GM23338 (cell line): Measurements from ENCODE around the gene INPP5K. TPM values are rescaled to one million over a fixed set of nuclear protein-coding genes. Genes with fewer than 3 reads are reported as not detected.

Experiments used
- ATAC-seq: fragments of 200-7000 bp; cut with Tn5 transposase; 3 replicates; pipeline ENCODE4 v1.9.1; 2020
- DNase-seq: peaks from one replicate; pipeline ENCODE4 v3.0.0-alpha.2; 2015; ENCODE audit warnings: low spot score
- H2AFZ ChIP-seq: fragments of 200-600 bp; sonication (generic); 2 replicates; pipeline ENCODE4 v1.8.0; 2016; ENCODE audit warnings: antibody characterized with exemption, mild to moderate bottlenecking, moderate library complexity
- H3F3A ChIP-seq: fragments of 200-600 bp; sonication (generic); replicated peaks from 2 replicates; pipeline ENCODE4 v1.8.0; 2017; ENCODE audit warnings: antibody characterized with exemption, mixed run types, low read depth
- H3K27ac ChIP-seq: fragments of 200-600 bp; sonication (generic); 2 replicates; pipeline ENCODE4 v1.6.1; 2016; ENCODE audit warnings: low read depth
- H3K27me3 ChIP-seq: fragments of 200-600 bp; sonication (generic); 2 replicates; pipeline ENCODE4 v1.8.0; 2016; ENCODE audit warnings: mild to moderate bottlenecking, mixed run types, moderate library complexity; ENCODE audit not compliant: insufficient read depth
- H3K36me3 ChIP-seq: fragments of 200-600 bp; sonication (generic); 2 replicates; pipeline ENCODE4 v1.8.0; 2016; ENCODE audit warnings: mild to moderate bottlenecking; ENCODE audit not compliant: insufficient read depth
- H3K4me1 ChIP-seq: fragments of 200-600 bp; sonication (generic); 2 replicates; pipeline ENCODE4 v1.8.0; 2016; ENCODE audit warnings: mild to moderate bottlenecking, moderate library complexity; ENCODE audit not compliant: insufficient read depth
- H3K4me2 ChIP-seq: fragments of 200-600 bp; sonication (generic); 2 replicates; pipeline ENCODE4 v1.7.1; 2017; ENCODE audit warnings: mixed run types
- H3K4me3 ChIP-seq: fragments of 200-600 bp; sonication (generic); 2 replicates; pipeline ENCODE4 v1.6.1; 2016; ENCODE audit warnings: mixed run types
- H3K79me2 ChIP-seq: fragments of 200-600 bp; sonication (generic); replicated peaks from 2 replicates; pipeline ENCODE4 v1.8.0; 2017; ENCODE audit warnings: mild to moderate bottlenecking; ENCODE audit not compliant: insufficient read depth
- H3K9me2 ChIP-seq: fragments of 200-600 bp; sonication (generic); 2 replicates; pipeline ENCODE4 v1.8.0; 2017; ENCODE audit not compliant: insufficient read depth
- H4K20me1 ChIP-seq: fragments of 200-600 bp; sonication (generic); replicated peaks from 2 replicates; pipeline ENCODE4 v1.8.0; 2017; ENCODE audit warnings: mild to moderate bottlenecking; ENCODE audit not compliant: insufficient read depth
- H3K27ac Mint-ChIP-seq: 2 replicates; pipeline ENCODE4 v1.8.0; 2020; ENCODE audit warnings: inconsistent platforms, mild to moderate bottlenecking, moderate library complexity, mixed read lengths
- H3K27me3 Mint-ChIP-seq: 3 replicates; pipeline ENCODE4 v1.8.0; 2022; ENCODE audit warnings: low read depth, mild to moderate bottlenecking, moderate library complexity, mixed read lengths, inconsistent platforms; ENCODE audit not compliant: insufficient read depth, poor library complexity
- H3K36me3 Mint-ChIP-seq: 3 replicates; pipeline ENCODE4 v1.8.0; 2021; ENCODE audit warnings: low read depth, mild to moderate bottlenecking, inconsistent platforms, moderate library complexity, mixed read lengths
- H3K4me1 Mint-ChIP-seq: 3 replicates; pipeline ENCODE4 v1.8.0; 2020; ENCODE audit warnings: mild to moderate bottlenecking, inconsistent platforms, mixed read lengths
- H3K4me3 Mint-ChIP-seq: 3 replicates; pipeline ENCODE4 v1.8.0; 2021; ENCODE audit warnings: moderate library complexity, mild to moderate bottlenecking, inconsistent platforms, mixed read lengths
- H3K9me3 Mint-ChIP-seq: 3 replicates; pipeline ENCODE4 v1.8.0; 2020; ENCODE audit warnings: moderate library complexity, mild to moderate bottlenecking, inconsistent platforms, mixed read lengths
- JUNB ChIP-seq: IDR thresholded peaks from one replicate; pipeline ENCODE4 v1.6.1; 2016; ENCODE audit warnings: antibody characterized with exemption; ENCODE audit not compliant: unreplicated experiment
- POLR2AphosphoS5 ChIP-seq: IDR thresholded peaks from 2 replicates; pipeline ENCODE4 v1.6.1; 2016; ENCODE audit warnings: antibody characterized with exemption, low read depth
- ZNF114 ChIP-seq: fragments of 250-450 bp; sonication (Bioruptor Pico); IDR thresholded peaks from 2 replicates; pipeline ENCODE4 v1.5.0; 2020; ENCODE audit warnings: mild to moderate bottlenecking, moderate library complexity
- ZNF331 ChIP-seq: fragments of 250-450 bp; sonication (Bioruptor Pico); IDR thresholded peaks from 2 replicates; pipeline ENCODE4 v1.5.0; 2020; ENCODE audit warnings: low read depth, mild to moderate bottlenecking, moderate library complexity
- polyA plus RNA-seq: library from polyadenylated mRNA; unstranded; fragments of >200 nt; fragmentation: Nextera tagmentation; extraction: Ambion mirVana; gene quantifications from 2 replicates; pipeline ENCODE4 v1.2.1, GENCODE V29; 2016
- total RNA-seq: library from RNA; depleted of rRNA; stranded (reverse); fragments of >200 nt; shearing (Covaris generic); gene quantifications from 2 replicates; pipeline ENCODE4 v1.2.3, GENCODE V29; 2014
- TF ChIP-seq, protein P1 (sequence below): IDR thresholded peaks from 2 replicates; pipeline ENCODE4 v1.6.1; 2016; ENCODE audit warnings: antibody characterized with exemption
- TF ChIP-seq, protein P2 (sequence below): fragments of 250-450 bp; sonication (Bioruptor Pico); IDR thresholded peaks from 2 replicates; pipeline ENCODE4 v1.5.0; 2020; ENCODE audit warnings: mild to moderate bottlenecking, moderate library complexity

Gene INPP5K
- total and polyA plus RNA-seq, 2 experiments from 2014 or later = 8.4 to 29.7 TPM

DNA sequence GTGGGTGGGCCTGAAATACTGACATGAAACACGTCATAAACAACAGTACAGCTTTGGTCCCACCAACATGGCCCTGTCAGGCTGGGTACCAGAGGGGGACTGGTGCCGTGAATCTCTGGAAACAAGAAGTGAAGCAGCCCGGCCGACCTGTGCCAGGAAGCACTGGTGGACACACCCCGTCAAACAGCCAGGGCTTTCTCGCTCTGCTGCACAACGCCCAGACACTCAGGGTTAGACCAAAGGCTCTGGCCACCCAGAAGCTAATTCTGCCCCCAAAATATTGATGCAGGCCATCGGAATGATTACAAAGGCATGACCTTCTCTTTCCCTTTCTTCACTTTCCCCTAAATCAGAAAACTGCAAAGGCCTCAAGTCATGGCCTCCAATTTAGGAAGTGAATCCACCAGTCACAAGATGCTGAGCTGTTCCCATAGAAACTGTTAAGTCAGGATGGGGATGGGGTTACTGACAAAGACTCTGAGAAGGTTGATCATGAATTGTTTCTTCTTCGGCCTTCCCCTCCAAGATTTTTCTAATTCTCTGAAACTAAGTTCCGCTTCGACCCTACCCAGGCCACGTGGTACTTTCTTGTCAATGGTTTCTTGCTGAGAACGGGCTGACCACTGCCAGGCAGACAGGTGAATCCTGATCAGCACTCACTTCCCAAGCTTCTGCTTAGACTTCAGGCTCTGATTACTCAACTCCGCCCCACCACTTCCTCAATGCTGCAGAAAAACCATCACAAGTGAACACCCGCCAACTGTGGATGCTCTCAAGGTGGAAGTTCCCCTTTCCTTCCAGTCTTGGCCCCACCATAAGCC, 39.4 kb upstream of the INPP5K start:
- H3K9me2 ChIP-seq = no peaks in the 10 kb centered on the region
- H3F3A ChIP-seq = no peaks in the 10 kb centered on the region
- peaks cover 4% of the 10 kb centered on the region; the same call in 1 of the 2 replicates for H3K4me1 ChIP-seq
- ATAC-seq = no peak
- no peak overlapping the region for H3K4me2 ChIP-seq
- no peak overlapping the region for H3K27ac ChIP-seq
- Mint-ChIP-seq H3K27me3 (peaks cover 9% of the 10 kb centered on the region), H3K4me1 (peaks cover 16% of the 10 kb centered on the region), H3K9me3 (no peaks in the 10 kb centered on the region), H3K36me3 (peaks cover 27% of the 10 kb centered on the region), H3K4me3 (no peak overlapping the region), H3K27ac (no peak overlapping the region)
- TF ChIP-seq POLR2AphosphoS5 = no peak
- TF ChIP-seq, protein P1, sequence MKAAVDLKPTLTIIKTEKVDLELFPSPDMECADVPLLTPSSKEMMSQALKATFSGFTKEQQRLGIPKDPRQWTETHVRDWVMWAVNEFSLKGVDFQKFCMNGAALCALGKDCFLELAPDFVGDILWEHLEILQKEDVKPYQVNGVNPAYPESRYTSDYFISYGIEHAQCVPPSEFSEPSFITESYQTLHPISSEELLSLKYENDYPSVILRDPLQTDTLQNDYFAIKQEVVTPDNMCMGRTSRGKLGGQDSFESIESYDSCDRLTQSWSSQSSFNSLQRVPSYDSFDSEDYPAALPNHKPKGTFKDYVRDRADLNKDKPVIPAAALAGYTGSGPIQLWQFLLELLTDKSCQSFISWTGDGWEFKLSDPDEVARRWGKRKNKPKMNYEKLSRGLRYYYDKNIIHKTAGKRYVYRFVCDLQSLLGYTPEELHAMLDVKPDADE = no peak
- TF ChIP-seq ZNF331 = no peak
- TF ChIP-seq, protein P2, sequence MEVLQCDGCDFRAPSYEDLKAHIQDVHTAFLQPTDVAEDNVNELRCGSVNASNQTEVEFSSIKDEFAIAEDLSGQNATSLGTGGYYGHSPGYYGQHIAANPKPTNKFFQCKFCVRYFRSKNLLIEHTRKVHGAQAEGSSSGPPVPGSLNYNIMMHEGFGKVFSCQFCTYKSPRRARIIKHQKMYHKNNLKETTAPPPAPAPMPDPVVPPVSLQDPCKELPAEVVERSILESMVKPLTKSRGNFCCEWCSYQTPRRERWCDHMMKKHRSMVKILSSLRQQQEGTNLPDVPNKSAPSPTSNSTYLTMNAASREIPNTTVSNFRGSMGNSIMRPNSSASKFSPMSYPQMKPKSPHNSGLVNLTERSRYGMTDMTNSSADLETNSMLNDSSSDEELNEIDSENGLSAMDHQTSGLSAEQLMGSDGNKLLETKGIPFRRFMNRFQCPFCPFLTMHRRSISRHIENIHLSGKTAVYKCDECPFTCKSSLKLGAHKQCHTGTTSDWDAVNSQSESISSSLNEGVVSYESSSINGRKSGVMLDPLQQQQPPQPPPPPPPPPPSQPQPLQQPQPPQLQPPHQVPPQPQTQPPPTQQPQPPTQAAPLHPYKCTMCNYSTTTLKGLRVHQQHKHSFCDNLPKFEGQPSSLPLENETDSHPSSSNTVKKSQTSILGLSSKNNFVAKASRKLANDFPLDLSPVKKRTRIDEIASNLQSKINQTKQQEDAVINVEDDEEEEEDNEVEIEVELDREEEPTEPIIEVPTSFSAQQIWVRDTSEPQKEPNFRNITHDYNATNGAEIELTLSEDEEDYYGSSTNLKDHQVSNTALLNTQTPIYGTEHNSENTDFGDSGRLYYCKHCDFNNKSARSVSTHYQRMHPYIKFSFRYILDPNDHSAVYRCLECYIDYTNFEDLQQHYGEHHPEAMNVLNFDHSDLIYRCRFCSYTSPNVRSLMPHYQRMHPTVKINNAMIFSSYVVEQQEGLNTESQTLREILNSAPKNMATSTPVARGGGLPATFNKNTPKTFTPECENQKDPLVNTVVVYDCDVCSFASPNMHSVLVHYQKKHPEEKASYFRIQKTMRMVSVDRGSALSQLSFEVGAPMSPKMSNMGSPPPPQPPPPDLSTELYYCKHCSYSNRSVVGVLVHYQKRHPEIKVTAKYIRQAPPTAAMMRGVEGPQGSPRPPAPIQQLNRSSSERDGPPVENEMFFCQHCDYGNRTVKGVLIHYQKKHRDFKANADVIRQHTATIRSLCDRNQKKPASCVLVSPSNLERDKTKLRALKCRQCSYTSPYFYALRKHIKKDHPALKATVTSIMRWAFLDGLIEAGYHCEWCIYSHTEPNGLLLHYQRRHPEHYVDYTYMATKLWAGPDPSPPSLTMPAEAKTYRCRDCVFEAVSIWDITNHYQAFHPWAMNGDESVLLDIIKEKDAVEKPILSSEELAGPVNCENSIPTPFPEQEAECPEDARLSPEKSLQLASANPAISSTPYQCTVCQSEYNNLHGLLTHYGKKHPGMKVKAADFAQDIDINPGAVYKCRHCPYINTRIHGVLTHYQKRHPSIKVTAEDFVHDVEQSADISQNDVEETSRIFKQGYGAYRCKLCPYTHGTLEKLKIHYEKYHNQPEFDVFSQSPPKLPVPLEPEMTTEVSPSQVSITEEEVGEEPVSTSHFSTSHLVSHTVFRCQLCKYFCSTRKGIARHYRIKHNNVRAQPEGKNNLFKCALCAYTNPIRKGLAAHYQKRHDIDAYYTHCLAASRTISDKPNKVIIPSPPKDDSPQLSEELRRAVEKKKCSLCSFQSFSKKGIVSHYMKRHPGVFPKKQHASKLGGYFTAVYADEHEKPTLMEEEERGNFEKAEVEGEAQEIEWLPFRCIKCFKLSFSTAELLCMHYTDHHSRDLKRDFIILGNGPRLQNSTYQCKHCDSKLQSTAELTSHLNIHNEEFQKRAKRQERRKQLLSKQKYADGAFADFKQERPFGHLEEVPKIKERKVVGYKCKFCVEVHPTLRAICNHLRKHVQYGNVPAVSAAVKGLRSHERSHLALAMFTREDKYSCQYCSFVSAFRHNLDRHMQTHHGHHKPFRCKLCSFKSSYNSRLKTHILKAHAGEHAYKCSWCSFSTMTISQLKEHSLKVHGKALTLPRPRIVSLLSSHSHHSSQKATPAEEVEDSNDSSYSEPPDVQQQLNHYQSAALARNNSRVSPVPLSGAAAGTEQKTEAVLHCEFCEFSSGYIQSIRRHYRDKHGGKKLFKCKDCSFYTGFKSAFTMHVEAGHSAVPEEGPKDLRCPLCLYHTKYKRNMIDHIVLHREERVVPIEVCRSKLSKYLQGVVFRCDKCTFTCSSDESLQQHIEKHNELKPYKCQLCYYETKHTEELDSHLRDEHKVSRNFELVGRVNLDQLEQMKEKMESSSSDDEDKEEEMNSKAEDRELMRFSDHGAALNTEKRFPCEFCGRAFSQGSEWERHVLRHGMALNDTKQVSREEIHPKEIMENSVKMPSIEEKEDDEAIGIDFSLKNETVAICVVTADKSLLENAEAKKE (CRISPR knock-in tag) = no peak
- no peak for TF ChIP-seq JUNB
- no peak for TF ChIP-seq ZNF114 (CRISPR knock-in tag)
- 0 out of 2 replicates have a peak, but pooled peaks cover 2% of the 10 kb centered on the region for H3K36me3 ChIP-seq
- H4K20me1 ChIP-seq = peaks cover 38% of the 10 kb centered on the region
- H3K79me2 ChIP-seq = peaks cover 47% of the 10 kb centered on the region
- no peak for DNase-seq
- H3K4me3 ChIP-seq = no peak overlapping the region
- H2AFZ ChIP-seq = no peak overlapping the region
- no peaks in the 10 kb centered on the region for H3K27me3 ChIP-seq
